Activated naive CD8-positive, alpha-beta T cell treated with anti-CD3 and anti-CD28 coated beads, Interleukin-2, amount 10 ng/mL, durations not matched to agents 7 days and 5 days (primary cell): Measurements from ENCODE around the gene BARX2. TPM values are rescaled to one million over a fixed set of nuclear protein-coding genes. Genes with fewer than 3 reads are reported as not detected.

ENCODE experiments used
- ATAC-seq: fragments of 150-1000 bp; cut with Tn5 transposase; one replicate; pipeline ENCODE4 v1.10.0; 2021; ENCODE audit warnings: low read depth, moderate library complexity
- POLR2A ChIA-PET: fragments of 350-600 bp; sonication (Branson Sonifier 250); formaldehyde crosslinking; loops from one replicate; lab custom pipeline; 2021; ENCODE audit warnings: antibody characterized with exemption; lab: Charles Lee
- DNase-seq: peaks from one replicate; pipeline ENCODE4 v3.0.0; 2021
- H3K27ac Mint-ChIP-seq: one replicate; pipeline ENCODE4 v1.8.0; 2022; ENCODE audit warnings: mild to moderate bottlenecking, mixed read lengths
- H3K27me3 Mint-ChIP-seq: one replicate; pipeline ENCODE4 v1.8.0; 2022; ENCODE audit warnings: mild to moderate bottlenecking, moderate library complexity, mixed read lengths
- H3K36me3 Mint-ChIP-seq: one replicate; pipeline ENCODE4 v1.8.0; 2021; ENCODE audit warnings: mild to moderate bottlenecking, mixed read lengths
- H3K4me1 Mint-ChIP-seq: one replicate; pipeline ENCODE4 v1.8.0; 2021; ENCODE audit warnings: mixed read lengths
- H3K4me3 Mint-ChIP-seq: one replicate; pipeline ENCODE4 v1.8.0; 2022; ENCODE audit warnings: mild to moderate bottlenecking, moderate library complexity, mixed read lengths
- H3K9me3 Mint-ChIP-seq: one replicate; pipeline ENCODE4 v1.8.0; 2021; ENCODE audit warnings: mixed read lengths
- total RNA-seq, 2 experiments: library from RNA; stranded (reverse); gene quantifications; one replicate each; pipeline ENCODE4 v1.2.3, GENCODE V29; 2021

Gene BARX2
- total RNA-seq, 2 experiments from 2014 or later, result not detected

- H3K4me3 Mint-ChIP-seq, result no peak overlapping the region
- no peaks in the 10 kb centered on the region for H3K36me3 Mint-ChIP-seq
- DNase-seq, result no peak
- POLR2A ChIA-PET, result no interaction called here
- no peak for ATAC-seq
- H3K4me1 Mint-ChIP-seq, result no peaks in the 10 kb centered on the region
- H3K9me3 Mint-ChIP-seq, result no peaks in the 10 kb centered on the region
- H3K27ac Mint-ChIP-seq, result no peak overlapping the region
- H3K27me3 Mint-ChIP-seq, result peaks cover 49% of the 10 kb centered on the region
These were observed 9.8 kb upstream of the BARX2 start for GRCh38 chr11:129365816-129366215.

DNA sequence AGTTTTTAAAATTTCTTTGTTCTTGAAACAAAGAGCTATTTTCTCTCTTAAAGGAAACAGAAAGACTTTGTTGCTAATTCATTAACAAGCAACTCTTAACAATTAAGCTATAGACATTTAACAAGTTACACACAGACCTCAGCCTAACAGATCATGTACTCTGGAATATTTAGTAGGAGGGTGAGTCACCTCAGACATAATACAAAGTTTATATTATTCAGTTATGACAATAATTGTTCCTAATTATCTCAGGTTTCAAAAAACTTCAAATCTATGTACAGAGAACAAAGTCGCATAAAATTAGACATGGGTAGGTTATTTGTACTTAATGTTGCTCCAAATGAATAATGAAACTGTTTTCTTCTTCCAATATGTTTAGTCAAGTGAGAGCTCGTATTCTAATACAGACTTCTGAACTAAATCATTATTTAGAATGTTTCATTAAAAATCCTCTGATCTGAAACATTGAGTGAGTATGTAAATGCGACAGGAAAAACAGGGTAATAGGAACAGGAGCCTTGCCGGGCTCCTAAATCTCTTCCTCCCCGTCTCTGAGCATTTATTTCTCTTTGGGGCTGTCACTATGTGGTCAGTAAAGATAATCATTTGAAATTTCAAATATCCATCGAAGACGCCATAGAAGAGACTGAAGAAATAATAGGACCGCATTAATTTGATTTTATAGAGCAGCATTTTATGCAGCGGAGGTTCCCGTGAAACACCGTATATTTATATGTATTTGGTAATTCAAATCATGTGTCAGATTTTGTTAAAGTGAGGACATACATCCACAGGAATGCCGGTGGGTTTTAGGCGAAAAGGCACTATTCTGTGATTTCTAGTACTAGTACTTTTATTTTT lies 8.7 kb upstream of the BARX2 start:
- no peaks in the 10 kb centered on the region for H3K36me3 Mint-ChIP-seq
- POLR2A ChIA-PET, result no interaction called here
- no peak overlapping the region for H3K4me3 Mint-ChIP-seq
- no peaks in the 10 kb centered on the region for H3K9me3 Mint-ChIP-seq
- H3K27ac Mint-ChIP-seq, result no peak overlapping the region
- H3K4me1 Mint-ChIP-seq, result no peaks in the 10 kb centered on the region
- DNase-seq (no peak), ATAC-seq (no peak)
- H3K27me3 Mint-ChIP-seq, result peaks cover 61% of the 10 kb centered on the region

DNA sequence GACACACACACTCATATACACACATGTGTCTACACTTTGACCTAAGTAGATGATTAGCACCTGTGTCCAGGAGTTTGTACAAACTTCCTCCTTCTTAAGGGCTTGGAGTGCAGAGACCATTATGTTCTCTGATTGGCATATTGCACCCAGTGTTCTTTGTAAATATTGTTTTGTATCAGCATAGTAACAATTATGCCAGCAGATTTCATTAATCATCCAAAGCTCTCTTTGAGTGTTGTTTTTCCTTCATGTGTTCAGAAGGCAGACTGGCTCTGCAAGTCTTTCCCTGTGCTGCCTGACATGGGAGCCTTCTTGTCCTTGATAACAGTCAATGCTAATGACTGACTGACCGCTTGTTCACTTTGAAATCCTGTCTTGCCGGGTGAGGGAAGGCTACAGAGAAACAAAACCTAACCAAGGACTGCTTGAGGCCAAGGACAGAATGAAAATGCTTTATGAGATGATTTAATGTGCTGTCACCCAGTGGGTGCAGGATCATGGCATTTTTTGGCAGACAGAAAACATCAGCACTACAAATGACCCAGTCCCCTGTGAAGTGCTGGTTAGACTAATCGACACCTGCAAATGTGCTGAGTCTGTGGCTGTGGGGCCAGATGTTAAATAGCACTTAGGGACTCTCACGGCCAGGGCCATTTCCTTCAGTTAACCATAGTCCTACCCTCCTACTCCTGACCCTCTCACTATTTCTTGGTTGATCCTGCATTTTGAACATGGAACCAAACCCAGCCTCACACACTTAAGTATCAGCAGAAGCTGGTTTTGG lies 6.6 kb upstream of the BARX2 start:
- H3K36me3 Mint-ChIP-seq, result no peaks in the 10 kb centered on the region
- peaks cover 6% of the 10 kb centered on the region for H3K4me1 Mint-ChIP-seq
- POLR2A ChIA-PET, result no interaction called here
- no peaks in the 10 kb centered on the region for H3K9me3 Mint-ChIP-seq
- no peak overlapping the region for H3K4me3 Mint-ChIP-seq
- no peak overlapping the region for H3K27ac Mint-ChIP-seq
- H3K27me3 Mint-ChIP-seq, result peaks cover 78% of the 10 kb centered on the region
- ATAC-seq (no peak), DNase-seq (no peak)

DNA sequence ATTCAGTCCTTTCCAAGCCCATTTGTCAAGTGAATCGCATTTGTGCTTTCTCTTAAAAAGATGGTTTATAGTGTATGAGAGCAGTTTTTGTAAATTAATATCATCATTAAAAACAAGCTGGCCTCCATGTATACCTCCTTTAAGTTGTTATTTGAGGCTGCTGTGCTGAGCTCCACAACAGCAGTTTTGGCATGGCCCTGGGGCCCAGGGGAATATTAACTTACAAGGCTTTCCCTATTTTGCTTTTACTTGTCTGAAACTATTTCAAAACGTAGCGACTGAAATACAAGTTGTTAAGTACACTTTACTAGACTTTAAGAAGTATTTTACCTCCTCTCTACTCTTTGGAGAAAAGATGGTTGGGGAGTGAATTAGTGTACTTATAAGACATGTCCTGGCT lies 4.9 kb upstream of the BARX2 start:
- POLR2A ChIA-PET, result no interaction called here

GRCh38 chr11:129372609-129373488 lies 2.8 kb upstream of the BARX2 start:
- Mint-ChIP-seq H3K27me3 (peaks cover 88% of the 10 kb centered on the region), H3K4me3 (peak overlapping the region; percentile 70), H3K36me3 (no peaks in the 10 kb centered on the region), H3K27ac (no peak overlapping the region), H3K4me1 (peaks cover 20% of the 10 kb centered on the region), H3K9me3 (no peaks in the 10 kb centered on the region)
- POLR2A ChIA-PET, result no interaction called here
- peak; percentile 42 for DNase-seq
- no peak for ATAC-seq

More for the DNA sequence above, 4.9 kb upstream of the BARX2 start:
- Mint-ChIP-seq H3K36me3 (no peaks in the 10 kb centered on the region), H3K9me3 (no peaks in the 10 kb centered on the region), H3K4me1 (peaks cover 13% of the 10 kb centered on the region), H3K4me3 (no peak overlapping the region), H3K27ac (no peak overlapping the region), H3K27me3 (peaks cover 89% of the 10 kb centered on the region)
- DNase-seq (no peak), ATAC-seq (no peak)

DNA sequence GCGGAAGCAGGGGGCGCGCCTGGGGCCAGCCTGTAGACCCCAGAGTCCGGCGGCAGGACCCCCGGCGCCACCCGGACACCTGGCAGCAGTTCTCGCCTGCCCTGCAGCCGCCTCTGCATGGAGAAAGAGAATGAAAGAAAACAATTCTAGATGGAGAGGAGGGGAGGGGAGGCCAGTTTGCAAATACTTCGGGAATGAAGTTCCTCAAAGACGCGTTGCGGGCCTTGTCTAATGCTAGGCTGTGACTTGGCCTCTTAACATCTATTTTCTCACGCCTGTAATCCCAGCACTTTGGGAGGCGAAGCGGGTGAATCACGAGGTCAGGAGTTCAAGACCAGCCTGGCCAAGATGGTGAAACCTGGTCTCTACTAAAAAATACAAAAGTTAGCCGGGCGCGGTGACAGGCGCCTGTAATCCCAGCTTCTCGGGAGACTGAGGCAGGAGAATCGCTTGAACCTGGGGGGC lies 2.1 kb upstream of the BARX2 start:
- Mint-ChIP-seq H3K4me3 (peak overlapping the region; percentile 65), H3K27ac (no peak overlapping the region), H3K4me1 (peaks cover 20% of the 10 kb centered on the region)

DNA sequence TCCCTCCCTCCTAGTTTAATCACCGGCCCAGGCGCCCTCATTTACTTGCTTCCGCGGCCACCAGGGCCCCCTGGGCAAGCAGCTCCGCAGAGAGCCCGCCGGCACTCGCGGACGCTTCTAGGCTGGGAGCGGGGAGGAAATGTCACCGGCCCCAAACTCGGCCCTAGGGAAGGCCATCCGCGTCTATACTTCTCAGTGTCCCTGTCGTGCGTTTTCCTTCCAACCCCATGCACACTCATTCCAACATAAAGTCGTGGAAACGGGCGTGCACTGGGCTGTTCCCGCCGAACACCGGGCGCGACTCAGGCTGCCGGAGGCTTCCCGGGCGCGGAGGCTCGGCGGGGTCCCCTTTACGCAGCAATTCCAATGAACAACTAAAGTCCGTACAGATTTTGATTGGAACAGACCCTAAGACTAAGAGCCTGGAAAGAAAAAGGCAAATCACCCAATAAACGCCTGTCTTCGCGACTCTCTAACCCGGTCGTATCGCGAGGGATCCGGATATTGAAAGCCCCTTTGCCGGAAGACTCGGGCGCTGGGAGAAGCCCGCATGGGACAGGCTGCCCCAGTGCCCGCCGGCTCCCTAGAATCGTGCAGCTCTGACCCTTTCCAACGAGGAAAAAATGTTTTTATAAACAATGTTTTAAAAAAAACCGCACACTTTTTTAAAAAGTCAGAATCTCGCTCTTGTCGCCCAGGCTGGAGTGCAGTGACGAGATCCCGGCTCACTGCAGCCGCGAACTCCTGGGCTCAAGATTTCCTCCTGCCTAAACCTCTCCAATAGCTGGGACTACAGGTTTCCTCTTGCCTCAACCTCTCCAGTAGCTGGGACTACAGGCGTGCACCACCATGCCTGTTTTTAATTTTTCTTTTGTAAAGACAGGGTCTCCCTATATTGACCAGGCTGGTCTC lies 1.3 kb upstream of the BARX2 start:
- H3K9me3 Mint-ChIP-seq, result no peaks in the 10 kb centered on the region
- H3K4me1 Mint-ChIP-seq, result peaks cover 20% of the 10 kb centered on the region
- ATAC-seq, result no peak
- no peaks in the 10 kb centered on the region for H3K36me3 Mint-ChIP-seq
- H3K27ac Mint-ChIP-seq, result no peak overlapping the region
- peaks cover 88% of the 10 kb centered on the region for H3K27me3 Mint-ChIP-seq
- H3K4me3 Mint-ChIP-seq, result peak overlapping the region; percentile 65
- POLR2A ChIA-PET, result no interaction called here
- DNase-seq, result peak; percentile 37

More for the DNA sequence above, 2.1 kb upstream of the BARX2 start:
- POLR2A ChIA-PET, result no interaction called here
- Mint-ChIP-seq H3K9me3 (no peaks in the 10 kb centered on the region), H3K36me3 (no peaks in the 10 kb centered on the region), H3K27me3 (peaks cover 88% of the 10 kb centered on the region)
- DNase-seq (no peak), ATAC-seq (no peak)

GRCh38 chr11:129374993-129375750 lies 476 bp upstream of the BARX2 start:
- Mint-ChIP-seq H3K36me3 (no peaks in the 10 kb centered on the region), H3K27me3 (peaks cover 83% of the 10 kb centered on the region), H3K4me1 (peaks cover 20% of the 10 kb centered on the region), H3K27ac (peak overlapping the region; percentile 25), H3K9me3 (no peaks in the 10 kb centered on the region), H3K4me3 (peak overlapping the region; percentile 65)
- POLR2A ChIA-PET, result no interaction called here
- ATAC-seq, result peak; percentile 32
- peak; percentile 48 for DNase-seq

DNA sequence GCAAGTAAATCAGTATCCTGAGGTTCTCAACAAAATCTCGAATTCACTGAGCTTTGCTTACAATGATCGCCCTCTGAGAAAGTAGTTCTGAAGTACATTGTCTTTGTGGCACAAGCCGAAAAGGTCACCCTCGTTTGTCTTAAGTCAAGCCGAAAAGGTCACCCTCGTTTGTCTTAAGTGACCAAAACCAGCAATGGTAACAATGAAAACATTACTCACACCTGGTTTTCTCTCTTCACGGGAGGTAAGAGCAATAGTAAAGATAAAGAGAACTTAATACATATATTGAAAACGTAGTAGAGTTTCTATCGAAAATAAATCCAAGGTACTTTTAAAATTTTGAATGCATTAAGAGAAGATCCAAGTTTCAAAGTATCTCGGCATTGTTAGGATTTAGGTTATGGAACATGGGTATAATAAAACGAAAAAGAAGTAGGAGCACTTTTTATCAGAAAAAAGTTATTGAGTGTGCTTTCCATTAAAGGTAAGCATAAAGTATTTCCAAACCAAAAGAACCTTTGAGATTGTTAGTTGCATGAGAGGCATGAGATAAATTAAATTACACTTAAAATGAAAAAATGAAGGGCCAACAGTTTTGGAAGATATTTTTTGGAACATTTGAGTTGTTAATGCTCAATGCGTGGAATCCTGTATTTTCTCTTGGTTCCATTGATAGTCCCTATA lies 1.2 kb downstream of the BARX2 start:
- DNase-seq, result no peak
- Mint-ChIP-seq H3K4me3 (peak overlapping the region; percentile 53), H3K27me3 (peaks cover 75% of the 10 kb centered on the region), H3K36me3 (no peaks in the 10 kb centered on the region), H3K27ac (no peak overlapping the region), H3K4me1 (peaks cover 20% of the 10 kb centered on the region), H3K9me3 (no peaks in the 10 kb centered on the region)
- ATAC-seq, result no peak
- POLR2A ChIA-PET, result no interaction called here

- H3K27me3 Mint-ChIP-seq, result peaks cover 66% of the 10 kb centered on the region
- H3K4me3 Mint-ChIP-seq, result no peak overlapping the region
- peaks cover 19% of the 10 kb centered on the region for H3K4me1 Mint-ChIP-seq
- POLR2A ChIA-PET, result no interaction called here
- ATAC-seq (no peak), DNase-seq (no peak)
- no peaks in the 10 kb centered on the region for H3K36me3 Mint-ChIP-seq
- no peaks in the 10 kb centered on the region for H3K9me3 Mint-ChIP-seq
- no peak overlapping the region for H3K27ac Mint-ChIP-seq
These were observed 2.1 kb downstream of the BARX2 start for GRCh38 chr11:129377739-129378138.

GRCh38 chr11:129380413-129380812 lies 4.8 kb downstream of the BARX2 start:
- no peak for DNase-seq
- Mint-ChIP-seq H3K4me3 (no peak overlapping the region), H3K9me3 (no peaks in the 10 kb centered on the region), H3K4me1 (peaks cover 7% of the 10 kb centered on the region), H3K36me3 (no peaks in the 10 kb centered on the region), H3K27me3 (peaks cover 51% of the 10 kb centered on the region), H3K27ac (no peak overlapping the region)
- no peak for ATAC-seq
- POLR2A ChIA-PET, result no interaction called here
